Activated B cell treated with CpG ODN at 0.5 μM for 24 hours (primary cell): ENCODE data around the gene GPC1. TPM values are rescaled to one million over a fixed set of nuclear protein-coding genes. Genes with fewer than 3 reads are reported as not detected.

Source experiments
- ATAC-seq: fragments of 200-7000 bp; cut with Tn5 transposase; one replicate; pipeline ENCODE4 v1.10.0; 2021; ENCODE audit warnings: low read depth, mild to moderate bottlenecking, moderate library complexity
- CTCF ChIA-PET: fragments of 350-600 bp; sonication (Branson Sonifier 250); formaldehyde crosslinking; loops from one replicate; lab custom pipeline; 2021; ENCODE audit warnings: antibody characterized with exemption; lab: Charles Lee
- POLR2A ChIA-PET: fragments of 350-600 bp; sonication (Branson Sonifier 250); formaldehyde crosslinking; loops from one replicate; lab custom pipeline; 2021; ENCODE audit warnings: antibody characterized with exemption; lab: Charles Lee
- DNase-seq: peaks from one replicate; pipeline ENCODE4 v3.0.0; 2022
- H3K27ac Mint-ChIP-seq: one replicate; pipeline ENCODE4 v1.8.0; 2020; ENCODE audit warnings: mixed read lengths
- H3K27me3 Mint-ChIP-seq: one replicate; pipeline ENCODE4 v1.8.0; 2021; ENCODE audit warnings: mixed read lengths
- H3K36me3 Mint-ChIP-seq: one replicate; pipeline ENCODE4 v1.8.0; 2021; ENCODE audit warnings: low read depth, mixed read lengths
- H3K4me1 Mint-ChIP-seq: one replicate; pipeline ENCODE4 v1.8.0; 2021; ENCODE audit warnings: mixed read lengths
- H3K4me3 Mint-ChIP-seq: one replicate; pipeline ENCODE4 v1.8.0; 2020; ENCODE audit warnings: mild to moderate bottlenecking, mixed read lengths
- H3K9me3 Mint-ChIP-seq: one replicate; pipeline ENCODE4 v1.8.0; 2020; ENCODE audit warnings: mixed read lengths
- CTCF ChIP-seq: fragments of 200-600 bp; IDR thresholded peaks from one replicate; pipeline ENCODE4 v1.8.0; 2022; ENCODE audit warnings: antibody characterized with exemption, mild to moderate bottlenecking
- intact Hi-C: fragments of 100-400 bp; cut with micrococcal nuclease; formaldehyde crosslinking; loops from one replicate; pipeline ENCODE4 v1.15.1; 2024
- total RNA-seq: library from RNA; stranded (reverse); gene quantifications from 2 replicates; pipeline ENCODE4 v1.2.3, GENCODE V29; 2022

Gene GPC1
- total RNA-seq, 1 donor from 2014 or later: 1.9 TPM

- ChIA-PET POLR2A (no interaction called here), CTCF (no interaction called here)
- peaks cover 14% of the 10 kb centered on the region for H3K27me3 Mint-ChIP-seq
- peaks cover 4% of the 10 kb centered on the region for H3K4me1 Mint-ChIP-seq
- intact Hi-C loops: no loop called here
- no peaks in the 10 kb centered on the region for H3K9me3 Mint-ChIP-seq
- no peak overlapping the region for H3K4me3 Mint-ChIP-seq
- no peak for TF ChIP-seq CTCF
- H3K27ac Mint-ChIP-seq: no peak overlapping the region
- no peak for ATAC-seq
- DNase-seq: no peak
- no peaks in the 10 kb centered on the region for H3K36me3 Mint-ChIP-seq
These were observed 24.2 kb downstream of the GPC1 start for GRCh38 chr2:240459401-240460252.

- intact Hi-C loops: no loop called here
- Mint-ChIP-seq H3K9me3 (no peaks in the 10 kb centered on the region), H3K27me3 (peaks cover 8% of the 10 kb centered on the region), H3K36me3 (no peaks in the 10 kb centered on the region), H3K4me3 (no peak overlapping the region), H3K4me1 (no peaks in the 10 kb centered on the region), H3K27ac (no peak overlapping the region)
- DNase-seq: no peak
- CTCF ChIA-PET: no interaction called here
- POLR2A ChIA-PET: no interaction called here
- TF ChIP-seq CTCF: no peak
- no peak for ATAC-seq
These were observed 24.8 kb downstream of the GPC1 start for GRCh38 chr2:240460253-240460711.

- Mint-ChIP-seq H3K9me3 (no peaks in the 10 kb centered on the region), H3K4me3 (no peak overlapping the region), H3K27me3 (peaks cover 6% of the 10 kb centered on the region), H3K4me1 (no peaks in the 10 kb centered on the region), H3K27ac (no peak overlapping the region), H3K36me3 (no peaks in the 10 kb centered on the region)
- DNase-seq (no peak), ATAC-seq (no peak)
- ChIA-PET POLR2A (no interaction called here), CTCF (no interaction called here)
- TF ChIP-seq CTCF: no peak
- intact Hi-C loops: no loop called here
These were observed 25.4 kb downstream of the GPC1 start for GRCh38 chr2:240460781-240461431.

- POLR2A ChIA-PET: no interaction called here
These were observed 26.1 kb downstream of the GPC1 start for GRCh38 chr2:240461471-240462072.

More at GRCh38 chr2:240461471-240462072, 26.1 kb downstream of the GPC1 start:
- Mint-ChIP-seq H3K36me3 (no peaks in the 10 kb centered on the region), H3K27me3 (peaks cover 3% of the 10 kb centered on the region), H3K4me3 (no peak overlapping the region), H3K9me3 (no peaks in the 10 kb centered on the region), H3K27ac (no peak overlapping the region), H3K4me1 (no peaks in the 10 kb centered on the region)
- ATAC-seq (no peak), DNase-seq (no peak)
- CTCF ChIA-PET: no interaction called here
- intact Hi-C loops: no loop called here
- TF ChIP-seq CTCF: no peak
